OCI-LY1 (cell line): ENCODE measurements around the gene ADM2.

Experiments
- EZH2 ChIP-seq: fragments of 200-600 bp; sonication (generic), shearing (Covaris generic); IDR thresholded peaks from 2 replicates; pipeline ENCODE4 v1.8.0; 2017; ENCODE audit warnings: borderline replicate concordance, mixed run types, mild to moderate bottlenecking, antibody characterized with exemption, low read length, moderate library complexity, mixed read lengths
- TF ChIP-seq, protein P1 (sequence below): fragments of 200-600 bp; sonication (generic), shearing (Covaris generic); IDR thresholded peaks from 2 replicates; pipeline ENCODE4 v1.5.1; 2017; ENCODE audit warnings: mild to moderate bottlenecking, antibody characterized with exemption, low read length, moderate library complexity, mixed read lengths

- TF ChIP-seq, protein P1, sequence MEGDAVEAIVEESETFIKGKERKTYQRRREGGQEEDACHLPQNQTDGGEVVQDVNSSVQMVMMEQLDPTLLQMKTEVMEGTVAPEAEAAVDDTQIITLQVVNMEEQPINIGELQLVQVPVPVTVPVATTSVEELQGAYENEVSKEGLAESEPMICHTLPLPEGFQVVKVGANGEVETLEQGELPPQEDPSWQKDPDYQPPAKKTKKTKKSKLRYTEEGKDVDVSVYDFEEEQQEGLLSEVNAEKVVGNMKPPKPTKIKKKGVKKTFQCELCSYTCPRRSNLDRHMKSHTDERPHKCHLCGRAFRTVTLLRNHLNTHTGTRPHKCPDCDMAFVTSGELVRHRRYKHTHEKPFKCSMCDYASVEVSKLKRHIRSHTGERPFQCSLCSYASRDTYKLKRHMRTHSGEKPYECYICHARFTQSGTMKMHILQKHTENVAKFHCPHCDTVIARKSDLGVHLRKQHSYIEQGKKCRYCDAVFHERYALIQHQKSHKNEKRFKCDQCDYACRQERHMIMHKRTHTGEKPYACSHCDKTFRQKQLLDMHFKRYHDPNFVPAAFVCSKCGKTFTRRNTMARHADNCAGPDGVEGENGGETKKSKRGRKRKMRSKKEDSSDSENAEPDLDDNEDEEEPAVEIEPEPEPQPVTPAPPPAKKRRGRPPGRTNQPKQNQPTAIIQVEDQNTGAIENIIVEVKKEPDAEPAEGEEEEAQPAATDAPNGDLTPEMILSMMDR, result no peak
- no peak for TF ChIP-seq EZH2
Observed at GRCh38 chr22:50436015-50436830, 45.1 kb upstream of the ADM2 start.
